Measurements from ENCODE around the gene EMC9.

Gene EMC9

GRCh38 chr14:24089890-24090289 is 51.5 kb downstream of the EMC9 start:
- DNase-seq (ENCODE audit: low spot score): no peak
